ENCODE data around the gene UAP1.

- TF ChIP-seq CTCF (IDR thresholded peaks at IDR 0.05; ENCODE audit: low read depth, low read length, poor library complexity, severe bottlenecking), result no peak
- TF ChIP-seq EZH2phosphoT487 (IDR thresholded peaks at IDR 0.05; ENCODE audit: borderline replicate concordance, low read length), result no peak
These were observed 3.3 kb downstream of the UAP1 start for GRCh38 chr1:162564762-162565218.
